CD4-positive, CD25-positive, alpha-beta regulatory T cell (primary cell): ENCODE measurements around the gene SGCD. TPM values are rescaled to one million over a fixed set of nuclear protein-coding genes. Genes with fewer than 3 reads are reported as not detected.

Experiments
- ATAC-seq, 2 donors: fragments of 150-1000 bp; cut with Tn5 transposase; one replicate each; pipeline ENCODE4 v1.10.0; 2021; ENCODE audit warnings: low read depth in 2 of 2, moderate number of reproducible peaks in 2 of 2, moderate library complexity in 1 of 2
- DNase-seq, 3 donors: peaks; one replicate each; pipeline versions ENCODE4 v3.0.0 to v3.0.0-alpha.2; 2012 to 2022; ENCODE audit warnings: mixed read lengths in 1 of 3
- H3K27ac ChIP-seq: one replicate; pipeline ENCODE4 v1.7.0; 2013; ENCODE audit warnings: mild to moderate bottlenecking, low read length; ENCODE audit not compliant: insufficient read depth, poor library complexity, severe bottlenecking
- H3K27me3 ChIP-seq: one replicate; pipeline ENCODE4 v1.7.0; 2013; ENCODE audit warnings: low read length; ENCODE audit not compliant: control insufficient read depth, insufficient read depth
- H3K36me3 ChIP-seq: one replicate; pipeline ENCODE4 v1.7.0; 2013; ENCODE audit warnings: mild to moderate bottlenecking, low read length, moderate library complexity; ENCODE audit not compliant: control insufficient read depth, insufficient read depth
- H3K4me1 ChIP-seq: 2 replicates; pipeline ENCODE4 v1.7.0; 2013; ENCODE audit warnings: mild to moderate bottlenecking, low read length; ENCODE audit not compliant: insufficient read depth, control insufficient read depth, poor library complexity, severe bottlenecking
- H3K4me3 ChIP-seq: one replicate; pipeline ENCODE4 v1.7.0; 2013; ENCODE audit warnings: low read depth, mild to moderate bottlenecking, low read length, moderate library complexity
- H3K9me3 ChIP-seq, 2 experiments: 1 replicate in 1 of 2; 2 replicates in 1 of 2; pipeline ENCODE4 v1.7.0; 2013; ENCODE audit warnings: low read length in 2 of 2, mild to moderate bottlenecking in 1 of 2, moderate library complexity in 1 of 2; ENCODE audit not compliant: control insufficient read depth in 2 of 2
- H3K27ac Mint-ChIP-seq, 3 donors: one replicate each; pipeline ENCODE4 v1.8.0; 2020 to 2022; ENCODE audit warnings: mild to moderate bottlenecking in 3 of 3, mixed read lengths in 3 of 3, moderate library complexity in 2 of 3
- H3K27me3 Mint-ChIP-seq: one replicate; pipeline ENCODE4 v1.8.0; 2022; ENCODE audit warnings: mild to moderate bottlenecking, mixed read lengths
- H3K36me3 Mint-ChIP-seq: one replicate; pipeline ENCODE4 v1.8.0; 2020; ENCODE audit warnings: mixed read lengths
- H3K4me1 Mint-ChIP-seq, 4 donors: one replicate each; pipeline ENCODE4 v1.8.0; 2020 to 2022; ENCODE audit warnings: mixed read lengths in 4 of 4, mild to moderate bottlenecking in 1 of 4
- H3K4me3 Mint-ChIP-seq, 4 donors: one replicate each; pipeline ENCODE4 v1.8.0; 2020 to 2022; ENCODE audit warnings: mild to moderate bottlenecking in 4 of 4, mixed read lengths in 4 of 4, moderate library complexity in 3 of 4
- H3K9me3 Mint-ChIP-seq, 7 donors: one replicate each; pipeline ENCODE4 v1.8.0; 2020 to 2022; ENCODE audit warnings: mixed read lengths in 7 of 7, mild to moderate bottlenecking in 3 of 7, moderate library complexity in 2 of 7
- polyA plus RNA-seq, 4 donors: library from polyadenylated mRNA; unstranded; fragments of 300-500 nt; fragmentation: Illumina TruSeq; gene quantifications; one replicate each; pipeline ENCODE4 v1.2.3, GENCODE V29; 2021
- total RNA-seq: library from RNA; stranded (reverse); gene quantifications from one replicate; pipeline ENCODE4 v1.2.3, GENCODE V29; 2022

Gene SGCD
- total and polyA plus RNA-seq, 5 donors from 2014 or later, result not detected

DNA sequence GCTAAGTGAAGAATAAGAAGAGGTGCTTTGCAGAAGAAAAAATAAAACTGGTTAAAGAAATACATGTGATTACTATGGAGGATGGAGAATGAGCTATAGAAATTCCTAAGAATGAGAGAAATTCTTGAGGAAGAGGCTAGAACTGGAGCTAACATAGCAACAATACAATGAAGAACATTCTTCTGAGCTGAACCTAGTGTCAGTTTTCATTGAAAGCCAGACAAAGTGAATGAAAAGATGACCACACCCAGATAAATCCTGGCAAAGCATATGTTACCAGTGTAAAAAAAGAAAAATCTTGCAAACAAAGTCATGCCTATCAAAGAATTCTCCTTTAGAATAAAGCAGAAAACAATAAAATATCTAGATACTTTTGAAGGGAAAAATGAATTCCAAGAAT lies 39.6 kb downstream of the SGCD start:
- Histone ChIP-seq H3K4me1 (no peaks in the 10 kb centered on the region), H3K9me3 (no peaks in the 10 kb centered on the region), H3K27ac (no peak overlapping the region), H3K4me3 (no peak overlapping the region), H3K27me3 (peaks cover 2% of the 10 kb centered on the region), H3K36me3 (no peaks in the 10 kb centered on the region)
- no peak overlapping the region for H3K27ac Mint-ChIP-seq
- no peaks in the 10 kb centered on the region for H3K27me3 Mint-ChIP-seq
- DNase-seq (no peak), ATAC-seq (no peak)
- no peaks in the 10 kb centered on the region for H3K9me3 Mint-ChIP-seq
- no peaks in the 10 kb centered on the region for H3K36me3 Mint-ChIP-seq
- no peaks in the 10 kb centered on the region for H3K4me1 Mint-ChIP-seq
- H3K4me3 Mint-ChIP-seq, result no peak overlapping the region

DNA sequence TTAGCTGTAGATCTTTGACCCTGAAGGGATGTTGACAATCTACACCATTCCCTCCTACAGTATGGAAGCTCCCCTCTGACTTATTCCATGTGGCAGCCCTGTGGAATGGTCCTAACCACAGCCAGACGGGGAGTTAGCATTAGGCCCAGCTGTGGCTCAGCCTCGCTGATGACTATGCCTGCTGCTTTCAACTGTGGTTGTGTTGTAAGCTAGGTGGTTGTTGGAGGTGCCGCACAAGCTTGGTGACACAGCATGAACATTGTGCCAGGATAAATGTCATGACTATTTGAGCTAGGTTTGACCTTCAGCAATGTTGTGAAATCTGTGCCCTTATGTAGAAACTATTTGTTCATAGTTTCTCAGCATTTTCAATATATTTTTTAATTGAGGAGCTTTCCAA lies 40.6 kb downstream of the SGCD start:
- no peaks in the 10 kb centered on the region for H3K4me1 ChIP-seq
- no peaks in the 10 kb centered on the region for H3K9me3 Mint-ChIP-seq
- DNase-seq, result no peak

DNA sequence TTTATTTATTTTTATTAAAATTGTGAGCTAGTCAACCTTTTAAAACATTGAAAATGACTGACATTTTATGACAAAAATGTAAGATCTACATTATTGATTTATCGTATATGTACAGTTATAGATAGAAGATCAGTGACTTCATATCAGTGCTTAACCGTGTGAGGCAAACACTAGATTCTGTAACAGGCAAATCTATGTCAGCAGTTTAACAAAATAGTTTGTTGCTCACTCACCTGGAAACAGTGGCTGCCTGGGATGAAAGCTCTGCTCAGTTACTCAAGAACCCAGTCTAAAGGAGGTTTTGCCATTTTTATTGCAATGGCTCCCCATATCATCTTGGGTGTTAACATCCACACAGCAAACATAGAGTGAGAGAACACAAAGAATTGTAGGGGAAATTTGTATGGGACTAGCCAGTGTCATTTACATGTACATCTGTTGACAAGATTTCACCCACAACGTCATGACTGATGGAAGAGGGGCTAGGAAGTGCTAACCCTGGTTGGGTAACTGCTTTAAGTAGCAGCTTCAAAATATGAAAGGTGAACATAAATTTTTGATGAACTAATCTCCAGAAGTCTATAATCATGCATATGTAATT lies 49.0 kb downstream of the SGCD start:
- no peaks in the 10 kb centered on the region for H3K36me3 Mint-ChIP-seq
- Histone ChIP-seq H3K4me3 (no peak overlapping the region), H3K27me3 (peaks cover 9% of the 10 kb centered on the region), H3K27ac (no peak overlapping the region), H3K4me1 (no peaks in the 10 kb centered on the region), H3K9me3 (no peaks in the 10 kb centered on the region), H3K36me3 (no peaks in the 10 kb centered on the region)
- ATAC-seq, result no peak
- no peak overlapping the region for H3K4me3 Mint-ChIP-seq
- no peak overlapping the region for H3K27ac Mint-ChIP-seq
- peaks cover 11% of the 10 kb centered on the region for H3K27me3 Mint-ChIP-seq
- DNase-seq, result no peak
- no peaks in the 10 kb centered on the region for H3K4me1 Mint-ChIP-seq
- peaks cover 0 to 5% (median 0%) of the 10 kb centered on the region in 7 donors for H3K9me3 Mint-ChIP-seq

More for the DNA sequence above, 40.6 kb downstream of the SGCD start:
- H3K4me1 Mint-ChIP-seq, result no peaks in the 10 kb centered on the region
- no peaks in the 10 kb centered on the region for H3K36me3 Mint-ChIP-seq
- H3K27me3 Mint-ChIP-seq, result no peaks in the 10 kb centered on the region
- Histone ChIP-seq H3K27me3 (peaks cover 2% of the 10 kb centered on the region), H3K4me3 (no peak overlapping the region), H3K9me3 (no peaks in the 10 kb centered on the region), H3K27ac (no peak overlapping the region), H3K36me3 (no peaks in the 10 kb centered on the region)
- no peak overlapping the region for H3K4me3 Mint-ChIP-seq
- H3K27ac Mint-ChIP-seq, result no peak overlapping the region
- no peak for ATAC-seq

DNA sequence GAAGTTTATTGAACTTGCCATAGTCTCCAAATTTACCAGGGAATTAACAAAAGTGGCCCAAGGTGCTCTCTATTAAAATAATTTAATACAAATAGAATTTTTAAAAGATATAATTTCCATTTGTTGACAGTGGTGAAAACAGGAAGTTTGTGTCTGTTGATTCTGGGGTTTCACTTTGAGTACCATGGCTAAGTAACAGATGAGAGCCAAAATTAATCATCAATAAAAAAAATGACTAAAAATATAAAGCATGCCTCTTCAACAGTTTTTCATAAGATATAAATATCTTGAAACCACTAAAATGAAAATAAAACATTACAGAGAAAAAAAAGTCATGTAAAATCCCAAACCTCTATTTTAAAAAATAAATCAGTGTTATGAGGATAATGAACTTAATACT lies 49.8 kb downstream of the SGCD start:
- peaks cover 9% of the 10 kb centered on the region for H3K27me3 ChIP-seq
- ATAC-seq, result no peak
- H3K4me3 ChIP-seq, result no peak overlapping the region
- H3K9me3 ChIP-seq, result no peaks in the 10 kb centered on the region
- Mint-ChIP-seq H3K4me3 (no peak overlapping the region), H3K4me1 (no peaks in the 10 kb centered on the region), H3K27me3 (peaks cover 11% of the 10 kb centered on the region), H3K9me3 (peaks cover 0 to 5% (median 0%) of the 10 kb centered on the region in 7 donors), H3K36me3 (no peaks in the 10 kb centered on the region), H3K27ac (no peak overlapping the region)
- no peak overlapping the region for H3K27ac ChIP-seq
- H3K4me1 ChIP-seq, result no peaks in the 10 kb centered on the region
- H3K36me3 ChIP-seq, result no peaks in the 10 kb centered on the region
- no peak for DNase-seq

DNA sequence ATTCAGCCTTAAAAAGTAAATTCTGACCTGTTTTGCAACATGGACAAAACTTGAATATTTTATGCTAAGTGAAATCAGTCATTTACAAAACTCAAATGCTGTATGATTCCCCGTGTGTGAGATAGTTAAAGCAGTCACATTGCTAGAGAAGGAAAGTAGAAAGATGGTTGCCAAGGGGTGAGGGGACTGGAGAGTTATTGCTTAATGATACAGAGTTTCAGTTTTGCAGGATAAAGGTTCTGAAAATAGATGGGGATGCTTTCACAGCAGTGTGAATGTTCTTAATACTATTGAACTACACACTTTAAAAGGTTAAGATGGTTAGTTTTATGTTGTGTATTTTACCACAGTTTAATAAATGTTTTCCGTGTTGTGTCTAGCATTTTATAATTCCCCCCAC lies 51.2 kb downstream of the SGCD start:
- peaks cover 11% of the 10 kb centered on the region for H3K27me3 Mint-ChIP-seq
- no peaks in the 10 kb centered on the region for H3K36me3 Mint-ChIP-seq
- Histone ChIP-seq H3K9me3 (no peaks in the 10 kb centered on the region), H3K36me3 (no peaks in the 10 kb centered on the region), H3K4me3 (no peak overlapping the region), H3K4me1 (no peaks in the 10 kb centered on the region), H3K27ac (no peak overlapping the region), H3K27me3 (peaks cover 11% of the 10 kb centered on the region)
- ATAC-seq (no peak), DNase-seq (no peak)
- H3K27ac Mint-ChIP-seq, result no peak overlapping the region
- no peak overlapping the region for H3K4me3 Mint-ChIP-seq
- peaks cover 0 to 5% (median 0%) of the 10 kb centered on the region in 7 donors for H3K9me3 Mint-ChIP-seq
- no peaks in the 10 kb centered on the region for H3K4me1 Mint-ChIP-seq

DNA sequence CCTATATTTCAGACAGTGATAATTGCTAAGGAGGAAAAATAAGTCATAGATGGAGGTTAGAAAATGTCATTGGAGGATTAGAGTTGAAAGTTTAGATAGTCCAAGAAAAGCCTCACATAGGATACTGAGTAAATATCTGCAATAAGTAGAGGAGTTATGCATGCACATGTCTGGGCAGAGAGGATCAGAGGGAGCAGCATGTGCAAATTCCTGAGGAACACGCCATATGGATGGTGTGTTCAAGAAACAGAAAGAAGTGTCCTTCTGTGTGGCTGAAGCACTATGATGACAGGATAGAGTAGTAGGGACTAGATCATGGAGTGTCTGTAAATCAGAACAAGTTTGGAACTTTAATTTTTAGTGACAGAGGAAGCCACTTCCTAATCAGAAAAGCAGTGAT lies 52.2 kb downstream of the SGCD start:
- no peak for ATAC-seq
- Histone ChIP-seq H3K9me3 (no peaks in the 10 kb centered on the region), H3K27me3 (peaks cover 11% of the 10 kb centered on the region), H3K36me3 (no peaks in the 10 kb centered on the region), H3K27ac (no peak overlapping the region), H3K4me3 (no peak overlapping the region), H3K4me1 (no peaks in the 10 kb centered on the region)
- DNase-seq, result no peak
- Mint-ChIP-seq H3K4me1 (no peaks in the 10 kb centered on the region), H3K9me3 (peaks cover 0 to 5% (median 0%) of the 10 kb centered on the region in 7 donors), H3K4me3 (no peak overlapping the region), H3K36me3 (no peaks in the 10 kb centered on the region), H3K27ac (no peak overlapping the region), H3K27me3 (peaks cover 8% of the 10 kb centered on the region)

DNA sequence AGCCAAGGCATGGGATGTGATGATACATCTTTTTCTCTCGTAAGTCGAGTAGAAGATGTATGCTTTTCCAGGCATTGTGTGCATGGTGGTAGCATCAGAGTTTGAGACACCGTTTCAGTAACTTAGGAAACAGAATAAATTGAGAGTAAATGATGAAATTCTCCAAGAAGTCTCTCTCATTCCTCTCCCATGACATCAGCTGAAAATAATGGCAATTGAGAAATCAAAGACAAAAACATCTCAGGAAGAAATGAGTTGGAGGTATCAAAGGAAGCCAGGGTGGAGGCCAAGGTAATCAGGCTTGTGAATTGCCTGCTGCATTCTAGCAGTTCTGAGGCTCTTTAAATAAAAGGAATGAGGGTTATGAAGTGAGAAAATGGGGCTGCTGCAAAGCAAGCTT lies 53.9 kb downstream of the SGCD start:
- DNase-seq (no peak), ATAC-seq (no peak)
- no peaks in the 10 kb centered on the region for H3K36me3 ChIP-seq
- Mint-ChIP-seq H3K27me3 (peaks cover 4% of the 10 kb centered on the region), H3K9me3 (peaks cover 0 to 5% (median 0%) of the 10 kb centered on the region in 7 donors), H3K36me3 (no peaks in the 10 kb centered on the region), H3K4me3 (no peak overlapping the region), H3K4me1 (no peaks in the 10 kb centered on the region), H3K27ac (no peak overlapping the region)
- no peaks in the 10 kb centered on the region for H3K4me1 ChIP-seq
- H3K27ac ChIP-seq, result no peak overlapping the region
- H3K4me3 ChIP-seq, result no peak overlapping the region
- H3K9me3 ChIP-seq, result no peaks in the 10 kb centered on the region
- H3K27me3 ChIP-seq, result peaks cover 11% of the 10 kb centered on the region

DNA sequence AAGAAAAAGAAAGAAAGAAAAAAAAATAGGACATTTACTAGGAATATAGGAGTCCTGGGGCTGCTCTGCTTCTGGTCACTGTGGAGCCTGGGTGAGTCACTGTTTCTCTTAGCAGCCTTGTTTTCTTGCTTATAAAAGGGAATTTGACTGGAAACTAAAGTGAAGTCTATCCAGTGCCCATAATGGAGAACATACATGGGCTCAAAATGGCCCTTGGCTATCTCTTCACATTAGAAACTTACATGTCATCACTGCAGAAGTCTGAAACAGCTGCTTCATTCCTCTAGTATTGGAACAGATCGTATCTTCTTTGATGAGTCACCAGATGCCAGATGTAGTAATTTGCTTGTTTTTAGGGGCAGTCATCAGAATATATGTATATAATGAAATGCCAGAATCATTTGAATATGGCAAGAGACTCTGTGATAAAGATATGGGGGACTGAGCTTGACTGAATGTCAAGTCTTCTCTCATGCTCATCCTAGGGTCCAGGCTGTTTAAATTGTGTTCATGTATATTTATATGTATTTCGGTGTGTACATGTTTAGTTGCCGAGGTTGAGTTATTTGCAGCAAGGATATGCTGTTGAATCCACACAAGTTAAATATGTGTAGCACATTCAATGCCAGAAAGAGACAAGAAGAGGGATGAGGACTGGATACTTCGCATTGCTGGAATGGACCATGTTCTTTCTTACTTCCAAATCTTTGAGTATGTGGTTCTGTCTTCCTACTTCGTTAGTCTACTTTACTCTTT lies 56.7 kb downstream of the SGCD start:
- Mint-ChIP-seq H3K27ac (no peak overlapping the region), H3K36me3 (no peaks in the 10 kb centered on the region), H3K9me3 (peaks cover 0 to 1% (median 0%) of the 10 kb centered on the region in 7 donors), H3K27me3 (peaks cover 4% of the 10 kb centered on the region), H3K4me3 (no peak overlapping the region), H3K4me1 (no peaks in the 10 kb centered on the region)
- DNase-seq (no peak), ATAC-seq (no peak)
- H3K4me1 ChIP-seq, result no peaks in the 10 kb centered on the region
- H3K27me3 ChIP-seq, result peaks cover 6% of the 10 kb centered on the region
- H3K9me3 ChIP-seq, result no peaks in the 10 kb centered on the region
- no peaks in the 10 kb centered on the region for H3K36me3 ChIP-seq
- no peak overlapping the region for H3K27ac ChIP-seq
- no peak overlapping the region for H3K4me3 ChIP-seq
